Keratinocyte (primary cell): ENCODE data around the gene C1GALT1C1. TPM values are rescaled to one million over a fixed set of nuclear protein-coding genes. Genes with fewer than 3 reads are reported as not detected.

Experiments
- DNase-seq: peaks from one replicate; pipeline ENCODE4 v3.0.0-alpha.2; 2011; ENCODE audit warnings: low read depth, missing footprints, low spot score
- FAIRE-seq: peaks from 2 replicates; lab custom pipeline; 2011; peaks lifted over from hg19 to GRCh38; lab: Jason Lieb, UNC
- H2AFZ ChIP-seq: 2 replicates; pipeline ENCODE4 v1.6.0; 2012; ENCODE audit warnings: low read length, control low read depth, inconsistent platforms; ENCODE audit not compliant: control insufficient read depth
- H3K27ac ChIP-seq: 2 replicates; pipeline ENCODE4 v1.5.1; 2011; ENCODE audit warnings: low read length; ENCODE audit not compliant: control insufficient read depth, insufficient read depth
- H3K27me3 ChIP-seq: 3 replicates; pipeline ENCODE4 v1.6.0; 2011; ENCODE audit warnings: low read length; ENCODE audit not compliant: control insufficient read depth, insufficient read depth; ENCODE audit errors: extremely low read depth
- H3K36me3 ChIP-seq, 2 experiments: 2 replicates in 1 of 2; 3 replicates in 1 of 2; pipeline ENCODE4 v1.5.1; 2011; ENCODE audit warnings: low read length in 2 of 2, mild to moderate bottlenecking in 1 of 2; ENCODE audit not compliant: control insufficient read depth in 2 of 2, insufficient read depth in 2 of 2; ENCODE audit errors: extremely low read depth in 1 of 2
- H3K4me1 ChIP-seq: 3 replicates; pipeline ENCODE4 v1.5.1; 2011; ENCODE audit warnings: low read length; ENCODE audit not compliant: control insufficient read depth, insufficient read depth; ENCODE audit errors: extremely low read depth
- H3K4me2 ChIP-seq: 3 replicates; pipeline ENCODE4 v1.6.0; 2011; ENCODE audit warnings: low read depth, low read length; ENCODE audit not compliant: control insufficient read depth, insufficient read depth; ENCODE audit errors: extremely low read depth
- H3K4me3 ChIP-seq, 3 experiments: fragments of 200-600 bp in 1 of 3; sonication (generic) in 1 of 3; 2 replicates in 2 of 3; 3 replicates in 1 of 3; pipeline ENCODE4 v1.5.1; 2011 to 2016; ENCODE audit warnings: low read length in 3 of 3, mild to moderate bottlenecking in 3 of 3, control low read depth in 2 of 3, inconsistent platforms in 1 of 3, low read depth in 1 of 3, mixed read lengths in 1 of 3, mixed run types in 1 of 3, moderate library complexity in 1 of 3; ENCODE audit not compliant: control insufficient read depth in 2 of 3, insufficient read depth in 2 of 3; ENCODE audit errors: extremely low read depth in 1 of 3
- H3K79me2 ChIP-seq: 2 replicates; pipeline ENCODE4 v1.6.0; 2012; ENCODE audit warnings: low read length; ENCODE audit not compliant: control insufficient read depth, insufficient read depth
- H3K9ac ChIP-seq: 3 replicates; pipeline ENCODE4 v1.6.0; 2011; ENCODE audit warnings: low read length; ENCODE audit not compliant: control insufficient read depth, insufficient read depth; ENCODE audit errors: extremely low read depth
- H3K9me1 ChIP-seq: 3 replicates; pipeline ENCODE4 v1.6.0; 2011; ENCODE audit warnings: low read length; ENCODE audit not compliant: control insufficient read depth, insufficient read depth; ENCODE audit errors: extremely low read depth
- H3K9me3 ChIP-seq: 2 replicates; pipeline ENCODE4 v1.5.1; 2012; ENCODE audit warnings: low read depth, low read length; ENCODE audit not compliant: control insufficient read depth
- H4K20me1 ChIP-seq: 3 replicates; pipeline ENCODE4 v1.6.0; 2011; ENCODE audit warnings: low read length; ENCODE audit not compliant: control insufficient read depth, insufficient read depth; ENCODE audit errors: extremely low read depth
- EZH2 ChIP-seq: IDR thresholded peaks from one replicate; pipeline ENCODE4 v1.6.1; 2012; ENCODE audit warnings: inconsistent platforms, mild to moderate bottlenecking, low read length, moderate library complexity
- dilution Hi-C: fragments of 300-500 bp; cut with MboI; formaldehyde crosslinking; loops from one replicate; pipeline ENCODE4 v1.7.0; 2020; ENCODE audit warnings: low sequenced_read_pairs; ENCODE audit not compliant: extremely low pct_ligation_motif_present
- polyA plus RNA-seq, 5 experiments: library from polyadenylated mRNA; depleted of rRNA in 3 of 5; stranded (reverse) in 3 of 5; stranded (forward) in 1 of 5; unstranded in 1 of 5; fragments of >200 nt; gene quantifications; 1 replicate in 1 of 5; 2 replicates in 3 of 5; 3 replicates in 1 of 5; pipeline versions ENCODE4 v1.2.1 to v1.2.3, GENCODE V29; 2011 to 2012; ENCODE audit warnings: missing spikeins in 2 of 5, low read depth in 1 of 5, low replicate concordance in 1 of 5
- TF ChIP-seq, protein P1 (sequence below), 3 experiments: IDR thresholded peaks in 1 of 3; conservative IDR thresholded peaks in 1 of 3; optimal IDR thresholded peaks in 1 of 3; 2 replicates in 2 of 3; 3 replicates in 1 of 3; pipeline versions ENCODE3 to v1.5.1; 2011; ENCODE audit warnings: low read length in 3 of 3, mild to moderate bottlenecking in 3 of 3, moderate library complexity in 2 of 3, control low read depth in 1 of 3, inconsistent platforms in 1 of 3; ENCODE audit not compliant: insufficient read depth in 2 of 3; ENCODE audit errors: extremely low read depth in 1 of 3

C1GALT1C1 gene
- polyA plus RNA-seq, 1 donor (not counting 4 experiments of a cell fraction or from before 2014, with no cell fraction given): 24.1 TPM

DNA sequence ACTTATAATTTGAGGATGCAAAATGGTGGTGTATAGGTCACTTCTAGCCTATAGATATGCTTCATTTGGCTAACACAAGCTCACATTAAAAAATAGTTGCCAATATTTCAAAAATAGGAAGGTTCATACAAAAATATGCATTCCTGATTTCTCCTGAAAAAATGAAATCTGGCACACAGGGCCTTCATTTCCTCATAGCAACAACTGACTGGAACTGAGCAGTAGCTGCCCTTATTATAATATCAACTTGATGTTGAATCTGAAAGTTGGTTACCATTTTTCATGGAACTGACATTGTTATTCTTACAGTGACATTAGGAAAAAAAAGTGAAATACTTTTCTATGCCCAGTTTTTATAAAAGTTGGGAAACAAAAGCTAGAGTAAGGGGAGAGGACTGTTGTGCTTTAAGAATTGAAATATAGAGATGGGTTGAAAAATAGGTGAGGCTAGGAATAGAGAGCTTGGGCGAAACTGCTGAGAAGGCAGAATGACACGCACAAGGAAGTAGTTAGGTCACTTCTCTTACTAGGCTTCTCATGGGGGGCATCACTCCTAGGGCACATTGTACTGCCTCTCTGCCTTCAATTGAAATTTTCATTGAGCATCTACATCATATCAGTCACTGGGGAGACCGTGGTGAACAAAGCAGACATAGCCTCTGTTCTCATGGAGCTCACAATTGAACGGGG is 43.1 kb upstream of the C1GALT1C1 start:
- H3K36me3 ChIP-seq: no peaks in the 10 kb centered on the region
- no peaks in the 10 kb centered on the region for H3K9me1 ChIP-seq
- TF ChIP-seq EZH2: no peak
- TF ChIP-seq, protein P1, sequence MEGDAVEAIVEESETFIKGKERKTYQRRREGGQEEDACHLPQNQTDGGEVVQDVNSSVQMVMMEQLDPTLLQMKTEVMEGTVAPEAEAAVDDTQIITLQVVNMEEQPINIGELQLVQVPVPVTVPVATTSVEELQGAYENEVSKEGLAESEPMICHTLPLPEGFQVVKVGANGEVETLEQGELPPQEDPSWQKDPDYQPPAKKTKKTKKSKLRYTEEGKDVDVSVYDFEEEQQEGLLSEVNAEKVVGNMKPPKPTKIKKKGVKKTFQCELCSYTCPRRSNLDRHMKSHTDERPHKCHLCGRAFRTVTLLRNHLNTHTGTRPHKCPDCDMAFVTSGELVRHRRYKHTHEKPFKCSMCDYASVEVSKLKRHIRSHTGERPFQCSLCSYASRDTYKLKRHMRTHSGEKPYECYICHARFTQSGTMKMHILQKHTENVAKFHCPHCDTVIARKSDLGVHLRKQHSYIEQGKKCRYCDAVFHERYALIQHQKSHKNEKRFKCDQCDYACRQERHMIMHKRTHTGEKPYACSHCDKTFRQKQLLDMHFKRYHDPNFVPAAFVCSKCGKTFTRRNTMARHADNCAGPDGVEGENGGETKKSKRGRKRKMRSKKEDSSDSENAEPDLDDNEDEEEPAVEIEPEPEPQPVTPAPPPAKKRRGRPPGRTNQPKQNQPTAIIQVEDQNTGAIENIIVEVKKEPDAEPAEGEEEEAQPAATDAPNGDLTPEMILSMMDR (optimal IDR thresholded peaks at IDR 0.05 in 1 of 3, IDR thresholded peaks at IDR 0.05 in 1 of 3, conservative IDR thresholded peaks at IDR 0.05 in 1 of 3; ENCODE audit: extremely low read depth in 1 of 3, insufficient read depth in 2 of 3, low read length in 3 of 3): no peak
- no peak overlapping the region for H3K9ac ChIP-seq
- no peaks in the 10 kb centered on the region for H3K9me3 ChIP-seq
- H3K27me3 ChIP-seq: no peaks in the 10 kb centered on the region
- dilution Hi-C loops: no loop called here
- no peaks in the 10 kb centered on the region for H3K79me2 ChIP-seq
- H3K27ac ChIP-seq: no peak overlapping the region
- H3K4me3 ChIP-seq: no peak overlapping the region
- no peak overlapping the region for H3K4me2 ChIP-seq
- FAIRE-seq (no peak), DNase-seq (no peak)
- H4K20me1 ChIP-seq: no peaks in the 10 kb centered on the region
- H3K4me1 ChIP-seq: peaks cover 7% of the 10 kb centered on the region
- no peak overlapping the region for H2AFZ ChIP-seq

DNA sequence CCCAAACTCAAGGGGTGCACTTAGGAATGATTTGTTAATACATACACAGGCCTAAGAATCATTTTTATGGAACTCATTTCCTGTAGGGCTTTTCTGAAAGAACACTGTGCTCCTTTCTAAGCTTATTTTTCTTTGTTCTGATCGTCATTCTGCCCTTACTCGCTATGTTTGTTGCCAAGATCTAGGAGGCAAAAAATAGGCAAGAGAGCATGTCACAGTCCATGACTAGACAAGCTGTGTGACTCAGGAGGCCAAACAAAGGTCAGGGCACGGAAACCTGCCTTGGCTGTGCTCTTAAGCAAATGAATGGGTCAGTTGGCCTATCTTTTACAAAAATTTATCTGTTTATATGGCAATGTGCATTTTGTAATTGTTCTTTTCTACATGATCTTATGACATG is 42.5 kb upstream of the C1GALT1C1 start:
- Histone ChIP-seq H4K20me1 (no peaks in the 10 kb centered on the region), H3K4me2 (peak overlapping the region; percentile 16), H3K27me3 (no peaks in the 10 kb centered on the region), H3K27ac (no peak overlapping the region), H3K4me3 (no peak overlapping the region), H3K9ac (no peak overlapping the region), H3K9me1 (no peaks in the 10 kb centered on the region), H3K79me2 (no peaks in the 10 kb centered on the region), H3K9me3 (no peaks in the 10 kb centered on the region), H2AFZ (no peak overlapping the region), H3K4me1 (peaks cover 7% of the 10 kb centered on the region), H3K36me3 (no peaks in the 10 kb centered on the region)
- FAIRE-seq: no peak
- dilution Hi-C loops: no loop called here
- DNase-seq: no peak
- TF ChIP-seq, protein P1 (optimal IDR thresholded peaks at IDR 0.05 in 1 of 3, IDR thresholded peaks at IDR 0.05 in 1 of 3, conservative IDR thresholded peaks at IDR 0.05 in 1 of 3; ENCODE audit: extremely low read depth in 1 of 3, insufficient read depth in 2 of 3, low read length in 3 of 3): no peak
- no peak for TF ChIP-seq EZH2
